ENCODE data around the gene DHDH. TPM values are rescaled to one million over a fixed set of nuclear protein-coding genes. Genes with fewer than 3 reads are reported as not detected.

DHDH gene
- total RNA-seq, 4 donors from 2014 or later = 0.95 to 2.9 TPM; not detected in 2

- DNase-seq = peak; percentile 48
- Histone ChIP-seq H3K27me3 (no peaks in the 10 kb centered on the region), H3K4me3 (peak within 1 kb of the TSS; percentile 75 to 98 (median 85)), H3K9me3 (no peaks in the 10 kb centered on the region), H3K4me1 (peaks cover 7 to 22% (median 11%) of the 10 kb centered on the region in 3 donors), H3K27ac (peak within 1 kb of the TSS; percentile 86 to 96 (median 90)), H3K36me3 (peaks cover 0 to 6% (median 0%) of the 10 kb centered on the region in 3 donors)
- intact Hi-C loops (cut with DNase I) = no loop called here
- WGBS, 2 donors = 0% methylated on average over 7 to 9 of the region's 71 CpGs
- TF ChIP-seq CTCF (IDR thresholded peaks at IDR 0.05) (peak in 3 of 6 experiments; percentile 16 to 41 (median 25)), POLR2A (IDR thresholded peaks at IDR 0.05) (peak in 3 of 4 donors; percentile 52 to 84 (median 70))
Observed at GRCh38 chr19:48954595-48955307, 21.3 kb downstream of the DHDH start, which contains the start of gene BAX. Gene BAX, plus strand, starts transcription at chr19:48954875. Its CDS starts 54 bp downstream, at chr19:48954929.

- Histone ChIP-seq H3K27ac (peak overlapping the region; percentile 86 to 96 (median 90)), H3K4me1 (peaks cover 7 to 22% (median 11%) of the 10 kb centered on the region in 3 donors), H3K36me3 (peaks cover 0 to 6% (median 0%) of the 10 kb centered on the region in 3 donors), H3K4me3 (peak overlapping the region; percentile 75 to 98 (median 85)), H3K27me3 (no peaks in the 10 kb centered on the region), H3K9me3 (no peaks in the 10 kb centered on the region)
- WGBS, 2 donors = 36 to 39% methylated on average over 5 to 6 of the region's 16 CpGs
- no peak for DNase-seq
- TF ChIP-seq POLR2A (IDR thresholded peaks at IDR 0.05) = no peak
- TF ChIP-seq CTCF (IDR thresholded peaks at IDR 0.05) = no peak
- intact Hi-C loops (cut with DNase I) = no loop called here
Observed at GRCh38 chr19:48955308-48955958, 21.9 kb downstream of the DHDH start.

GRCh38 chr19:48958006-48958405, 24.5 kb downstream of the DHDH start:
- WGBS, 2 donors = 96 to 97% methylated on average over 7 to 8 of the region's 8 CpGs
- H3K4me3 ChIP-seq = no peak overlapping the region
- TF ChIP-seq POLR2A (IDR thresholded peaks at IDR 0.05) (no peak), CTCF (IDR thresholded peaks at IDR 0.05) (no peak)
- peaks cover 0 to 6% (median 0%) of the 10 kb centered on the region in 3 donors for H3K36me3 ChIP-seq
- H3K4me1 ChIP-seq = peaks cover 19 to 39% (median 20%) of the 10 kb centered on the region in 3 donors
- intact Hi-C loops (cut with DNase I) = no loop called here
- no peaks in the 10 kb centered on the region for H3K9me3 ChIP-seq
- no peaks in the 10 kb centered on the region for H3K27me3 ChIP-seq
- H3K27ac ChIP-seq = no peak overlapping the region
- no peak for DNase-seq

- peaks cover 0 to 6% (median 0%) of the 10 kb centered on the region in 3 donors for H3K36me3 ChIP-seq
- no peaks in the 10 kb centered on the region for H3K27me3 ChIP-seq
- no peak overlapping the region for H3K27ac ChIP-seq
- DNase-seq = no peak
- WGBS, 2 donors = 74 to 80% methylated on average over 16 of the region's 16 CpGs
- H3K9me3 ChIP-seq = no peaks in the 10 kb centered on the region
- no peak overlapping the region for H3K4me3 ChIP-seq
- H3K4me1 ChIP-seq = peaks cover 32 to 49% (median 34%) of the 10 kb centered on the region in 3 donors
- intact Hi-C loops (cut with DNase I) = no loop called here
- TF ChIP-seq CTCF (IDR thresholded peaks at IDR 0.05) = no peak
- no peak for TF ChIP-seq POLR2A (IDR thresholded peaks at IDR 0.05)
Observed at GRCh38 chr19:48959341-48960239, 26.1 kb downstream of the DHDH start.
